Esophagus squamous epithelium (tissue), 5 donors: ENCODE measurements around the gene FRMD4A. TPM values are rescaled to one million over a fixed set of nuclear protein-coding genes. Genes with fewer than 3 reads are reported as not detected.
"Not testable (repeated sequence)": the region's sequence is repeated elsewhere in the genome, so short reads cannot be mapped to it uniquely, and the experiment has no call there.

Experiments
- DNase-seq: peaks from one replicate; lab custom pipeline; 2025; lab: John Stamatoyannopoulos, UW
- H3K27ac ChIP-seq, 4 donors: fragments of 200-600 bp; sonication (generic); one replicate each; pipeline ENCODE4 v1.5.1; 2016 to 2019; ENCODE audit warnings: mild to moderate bottlenecking in 1 of 4
- H3K27me3 ChIP-seq, 4 donors: fragments of 200-600 bp; sonication (generic); 1 replicate in 3 of 4; 2 replicates in 1 of 4; pipeline versions ENCODE4 v1.5.1 to v1.6.0; 2017 to 2021; ENCODE audit warnings: antibody characterized with exemption in 1 of 4
- H3K36me3 ChIP-seq, 3 donors: fragments of 200-600 bp; sonication (generic); one replicate each; pipeline ENCODE4 v1.5.1; 2016 to 2019
- H3K4me1 ChIP-seq, 3 donors: fragments of 200-600 bp; sonication (generic); one replicate each; pipeline ENCODE4 v1.5.1; 2017 to 2019
- H3K4me3 ChIP-seq, 4 donors: fragments of 200-600 bp; sonication (generic); 1 replicate in 3 of 4; 2 replicates in 1 of 4; pipeline ENCODE4 v1.5.1; 2016 to 2019; ENCODE audit warnings: mild to moderate bottlenecking in 2 of 4, moderate library complexity in 1 of 4
- H3K9me3 ChIP-seq, 3 donors: fragments of 200-600 bp; sonication (generic); one replicate each; pipeline ENCODE4 v1.5.1; 2016 to 2019
- POLR2A ChIP-seq, 4 donors: fragments of 450-650 bp; IDR thresholded peaks; one replicate each; pipeline ENCODE4 v1.6.1; 2017; ENCODE audit warnings: antibody characterized with exemption in 4 of 4, mild to moderate bottlenecking in 4 of 4, moderate library complexity in 3 of 4
- WGBS, 2 donors: methylation state at CpG; one replicate each; pipeline ENCODE4 v1.1.5; 2018; 5-methylcytosine and 5-hydroxymethylcytosine counted together
- intact Hi-C: fragments of 100-400 bp; cut with DNase I; formaldehyde crosslinking; loops from one replicate; pipeline ENCODE4 v1.15.0; 2022
- total RNA-seq, 4 donors: library from RNA; depleted of rRNA; stranded (reverse); fragments of >200 nt; gene quantifications; one replicate each; pipeline ENCODE4 v1.1.0, GENCODE V29; 2016
- TF ChIP-seq, protein P1 (sequence below), 6 experiments: fragments of 450-650 bp in 4 of 6; fragments of 200-600 bp in 2 of 6; sonication (generic) in 2 of 6; IDR thresholded peaks; one replicate each; pipeline ENCODE4 v1.5.1; 2016 to 2019; ENCODE audit warnings: antibody characterized with exemption in 6 of 6, mild to moderate bottlenecking in 4 of 6, moderate library complexity in 4 of 6
- donor health status: DM: yes; HTN: yes; CAD: no.

Gene FRMD4A
- total RNA-seq, 4 donors from 2014 or later: 7.3 to 15.3 (median 8.6) TPM

DNA sequence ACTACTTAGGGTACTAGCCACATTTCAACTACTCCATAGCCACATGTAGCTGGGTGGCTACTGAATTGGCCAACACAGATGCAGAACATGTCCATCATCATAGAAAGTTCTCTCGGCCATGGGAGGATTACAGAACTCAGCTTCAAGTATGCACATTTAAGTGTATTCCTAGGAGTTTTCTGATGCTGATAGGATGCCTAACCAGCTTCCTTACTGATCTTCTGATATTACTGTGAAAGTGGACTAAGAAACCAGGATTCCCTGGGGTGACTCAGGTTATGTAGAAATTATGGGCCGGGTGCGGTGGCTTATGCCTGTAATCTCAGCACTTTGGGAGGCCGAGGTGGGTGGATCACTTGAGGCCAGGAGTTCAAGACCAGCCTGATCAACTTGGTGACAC, 125.5 kb downstream of the FRMD4A start:
- no peak for TF ChIP-seq POLR2A (IDR thresholded peaks at IDR 0.05)
- TF ChIP-seq, protein P1, sequence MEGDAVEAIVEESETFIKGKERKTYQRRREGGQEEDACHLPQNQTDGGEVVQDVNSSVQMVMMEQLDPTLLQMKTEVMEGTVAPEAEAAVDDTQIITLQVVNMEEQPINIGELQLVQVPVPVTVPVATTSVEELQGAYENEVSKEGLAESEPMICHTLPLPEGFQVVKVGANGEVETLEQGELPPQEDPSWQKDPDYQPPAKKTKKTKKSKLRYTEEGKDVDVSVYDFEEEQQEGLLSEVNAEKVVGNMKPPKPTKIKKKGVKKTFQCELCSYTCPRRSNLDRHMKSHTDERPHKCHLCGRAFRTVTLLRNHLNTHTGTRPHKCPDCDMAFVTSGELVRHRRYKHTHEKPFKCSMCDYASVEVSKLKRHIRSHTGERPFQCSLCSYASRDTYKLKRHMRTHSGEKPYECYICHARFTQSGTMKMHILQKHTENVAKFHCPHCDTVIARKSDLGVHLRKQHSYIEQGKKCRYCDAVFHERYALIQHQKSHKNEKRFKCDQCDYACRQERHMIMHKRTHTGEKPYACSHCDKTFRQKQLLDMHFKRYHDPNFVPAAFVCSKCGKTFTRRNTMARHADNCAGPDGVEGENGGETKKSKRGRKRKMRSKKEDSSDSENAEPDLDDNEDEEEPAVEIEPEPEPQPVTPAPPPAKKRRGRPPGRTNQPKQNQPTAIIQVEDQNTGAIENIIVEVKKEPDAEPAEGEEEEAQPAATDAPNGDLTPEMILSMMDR (IDR thresholded peaks at IDR 0.05): no peak
- Histone ChIP-seq H3K4me3 (no peak overlapping the region), H3K36me3 (no peaks in the 10 kb centered on the region), H3K9me3 (no peaks in the 10 kb centered on the region), H3K4me1 (no peaks in the 10 kb centered on the region), H3K27ac (no peak overlapping the region), H3K27me3 (peaks cover 0 to 21% (median 0%) of the 10 kb centered on the region in 4 donors)
- 78 to 92% methylated on average over 1 to 3 of the region's 4 CpGs for WGBS, 2 donors
- intact Hi-C loops: no loop called here
- no peak for DNase-seq

DNA sequence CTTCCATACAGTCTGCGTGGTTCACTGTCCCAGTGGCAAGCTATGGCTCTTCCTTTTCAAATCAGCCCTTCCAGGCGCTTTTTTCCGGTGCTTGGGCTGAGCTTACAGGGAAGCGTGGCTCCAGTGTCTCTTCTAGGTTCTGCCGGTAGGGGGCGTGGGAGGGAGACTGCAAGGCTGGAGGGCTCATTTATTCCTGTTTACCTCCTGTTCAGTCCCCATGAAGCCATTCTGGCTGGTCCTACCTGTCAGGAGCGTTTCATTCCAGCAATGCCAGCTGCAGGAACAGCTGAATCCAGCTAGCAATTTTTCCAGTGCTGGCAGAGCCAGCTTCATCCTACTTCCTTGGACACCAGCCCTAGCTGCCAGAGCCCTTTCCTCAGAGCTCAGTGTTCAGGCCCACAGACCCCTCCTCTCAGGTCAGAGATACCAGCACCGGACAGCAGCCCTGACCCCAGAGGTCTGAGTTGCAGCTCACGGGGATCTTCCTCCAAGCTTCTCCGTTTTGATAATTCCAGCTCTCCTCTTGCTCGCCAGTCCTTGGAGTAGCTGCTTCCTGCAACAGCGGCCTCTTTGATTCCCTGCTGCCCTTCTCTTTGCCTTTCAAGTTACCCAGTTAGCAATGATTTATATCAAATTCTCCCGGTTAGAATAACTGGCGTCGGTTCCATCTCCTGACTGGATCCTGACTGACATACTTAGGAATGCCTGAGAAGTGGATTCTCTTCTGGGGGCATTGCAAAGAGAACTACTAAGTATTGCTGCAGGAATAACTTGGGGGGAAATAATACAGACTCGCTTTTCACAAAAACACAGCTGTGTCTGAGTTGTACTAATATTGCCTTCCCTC, 129.8 kb downstream of the FRMD4A start:
- no peak overlapping the region for H3K27ac ChIP-seq
- H3K4me3 ChIP-seq: no peak overlapping the region
- H3K9me3 ChIP-seq: no peaks in the 10 kb centered on the region
- no peaks in the 10 kb centered on the region for H3K4me1 ChIP-seq
- no peaks in the 10 kb centered on the region for H3K36me3 ChIP-seq
- H3K27me3 ChIP-seq: peaks cover 0 to 33% (median 0%) of the 10 kb centered on the region in 4 donors
- no peak for TF ChIP-seq POLR2A (IDR thresholded peaks at IDR 0.05)
- TF ChIP-seq, protein P1 (IDR thresholded peaks at IDR 0.05): no peak
- no peak for DNase-seq
- intact Hi-C loops: no loop called here
- 47 to 54% methylated on average over 15 to 16 of the region's 16 CpGs for WGBS, 2 donors

DNA sequence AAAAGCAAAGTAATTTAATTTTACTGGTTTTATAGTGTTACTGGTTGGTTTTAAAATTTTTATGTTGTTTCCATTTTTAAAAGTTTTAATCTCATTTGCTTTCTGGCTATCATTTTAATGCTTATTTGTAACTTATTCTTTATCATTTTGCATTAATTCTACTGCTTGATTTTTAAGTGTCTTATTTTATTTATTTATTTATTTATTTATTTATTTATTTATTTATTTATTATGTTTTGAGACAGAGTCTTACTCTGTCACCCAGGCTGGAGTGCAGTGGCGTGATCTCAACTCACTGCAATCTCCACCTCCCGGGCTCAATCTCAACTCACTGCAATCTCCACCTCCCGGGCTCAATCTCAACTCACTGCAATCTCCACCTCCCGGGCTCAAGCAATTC, 131.6 kb downstream of the FRMD4A start:
- peaks cover 0 to 43% (median 0%) of the 10 kb centered on the region in 4 donors for H3K27me3 ChIP-seq
- H3K4me3 ChIP-seq, H3K9me3 ChIP-seq, H3K4me1 ChIP-seq, H3K36me3 ChIP-seq, DNase-seq, H3K27ac ChIP-seq: not testable (repeated sequence)
- intact Hi-C loops: loop anchor here (10.0 kb wide), 1 partner anchor 414 kb away; no protein-coding TSS in a partner anchor
- WGBS, 2 donors: 93 to 95% methylated on average over 4 of the region's 4 CpGs

DNA sequence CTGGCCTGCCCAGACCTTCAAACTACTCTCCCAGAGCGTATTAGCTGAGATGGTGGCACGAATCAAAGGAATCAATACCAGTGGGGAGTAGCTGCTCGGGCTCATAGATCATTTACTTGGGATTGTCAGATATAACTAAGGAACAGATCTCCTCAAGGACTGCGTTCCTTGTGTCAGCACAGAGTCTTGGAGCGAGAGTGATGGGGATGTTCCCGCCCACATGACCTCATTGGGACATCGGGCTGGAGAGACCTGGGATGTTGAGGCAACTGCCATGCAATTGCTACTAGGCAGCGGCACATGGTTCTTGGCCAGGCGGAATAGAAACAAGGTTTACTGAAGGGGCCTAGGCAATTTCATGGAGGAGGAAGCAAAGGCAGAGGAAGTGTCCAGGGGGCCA, 132.6 kb downstream of the FRMD4A start:
- Histone ChIP-seq H3K4me1 (no peaks in the 10 kb centered on the region), H3K9me3 (no peaks in the 10 kb centered on the region), H3K27ac (no peak overlapping the region), H3K4me3 (no peak overlapping the region), H3K36me3 (no peaks in the 10 kb centered on the region), H3K27me3 (peaks cover 0 to 43% (median 0%) of the 10 kb centered on the region in 4 donors)
- TF ChIP-seq, protein P1 (IDR thresholded peaks at IDR 0.05): no peak
- no peak for TF ChIP-seq POLR2A (IDR thresholded peaks at IDR 0.05)
- intact Hi-C loops: loop anchor here (10.0 kb wide), 1 partner anchor 413 kb away; no protein-coding TSS in a partner anchor
- DNase-seq: no peak
- 81 to 82% methylated on average over 5 to 8 of the region's 9 CpGs for WGBS, 2 donors

DNA sequence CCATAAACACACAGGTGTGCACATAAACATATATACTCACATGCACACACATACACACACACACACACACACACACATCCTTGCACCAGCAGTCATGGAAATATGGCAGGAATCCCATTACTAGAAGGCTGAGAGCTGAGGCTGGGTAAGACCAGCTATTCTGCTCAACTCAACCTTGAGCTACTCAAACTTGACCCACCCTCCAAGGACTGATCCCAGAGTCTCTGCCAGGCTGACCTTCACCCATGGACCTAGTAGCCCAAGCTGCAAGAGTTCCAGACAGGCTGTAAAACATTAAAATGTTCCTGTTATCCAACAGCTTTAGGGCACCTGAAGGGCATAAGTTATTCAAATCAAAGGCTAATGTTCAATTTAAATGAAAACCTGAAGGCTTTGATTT, 134.6 kb downstream of the FRMD4A start:
- H3K27me3 ChIP-seq: peaks cover 0 to 31% (median 0%) of the 10 kb centered on the region in 4 donors
- intact Hi-C loops: loop anchor here (10.0 kb wide), 1 partner anchor 411 kb away; no protein-coding TSS in a partner anchor

More for the DNA sequence above, 134.6 kb downstream of the FRMD4A start:
- no peak for DNase-seq
- no peak for TF ChIP-seq POLR2A (IDR thresholded peaks at IDR 0.05)
- TF ChIP-seq, protein P1 (IDR thresholded peaks at IDR 0.05): no peak
- Histone ChIP-seq H3K9me3 (no peaks in the 10 kb centered on the region), H3K4me1 (no peaks in the 10 kb centered on the region), H3K36me3 (no peaks in the 10 kb centered on the region), H3K4me3 (no peak overlapping the region), H3K27ac (no peak overlapping the region)
